Common myeloid progenitor, CD34-positive (primary cell): ENCODE measurements around the gene CFAP52.

ENCODE experiments used
- CTCF ChIA-PET: fragments of 350-600 bp; sonication (Branson Sonifier 250); formaldehyde crosslinking; loops from one replicate; lab custom pipeline; 2021; ENCODE audit warnings: antibody characterized with exemption; lab: Charles Lee
- POLR2A ChIA-PET: fragments of 350-600 bp; sonication (Branson Sonifier 250); formaldehyde crosslinking; loops from one replicate; lab custom pipeline; 2021; ENCODE audit warnings: antibody characterized with exemption; lab: Charles Lee
- DNase-seq, 3 donors: peaks; one replicate each; pipeline versions ENCODE4 v3.0.0 to v3.0.0-alpha.2; 2013
- H3K27ac ChIP-seq, 2 experiments: 1 replicate in 1 of 2; 2 replicates in 1 of 2; pipeline ENCODE4 v1.7.0; 2013; ENCODE audit warnings: inconsistent platforms in 2 of 2, low read length in 2 of 2, mild to moderate bottlenecking in 2 of 2, low read depth in 1 of 2, moderate library complexity in 1 of 2; ENCODE audit not compliant: severe bottlenecking in 2 of 2, insufficient read depth in 1 of 2, poor library complexity in 1 of 2
- H3K27me3 ChIP-seq, 5 experiments: replicated peaks in 2 of 5; 1 replicate in 3 of 5; 2 replicates in 2 of 5; pipeline versions ENCODE4 v1.6.1 to v1.7.0; 2013; ENCODE audit warnings: low read length in 4 of 5, mild to moderate bottlenecking in 2 of 5, moderate library complexity in 2 of 5, inconsistent platforms in 1 of 5; ENCODE audit not compliant: insufficient read depth in 5 of 5, control insufficient read depth in 4 of 5
- H3K36me3 ChIP-seq, 4 experiments: 1 replicate in 2 of 4; 2 replicates in 2 of 4; pipeline versions ENCODE4 v1.6.1 to v1.7.0; 2013; ENCODE audit warnings: low read length in 3 of 4, control low read depth in 1 of 4, mild to moderate bottlenecking in 1 of 4; ENCODE audit not compliant: control insufficient read depth in 4 of 4, insufficient read depth in 4 of 4
- H3K4me1 ChIP-seq, 4 experiments: 1 replicate in 3 of 4; 2 replicates in 1 of 4; pipeline versions ENCODE4 v1.6.1 to v1.7.1; 2013; ENCODE audit warnings: low read length in 3 of 4, mild to moderate bottlenecking in 3 of 4, control low read depth in 1 of 4, inconsistent platforms in 1 of 4, moderate library complexity in 1 of 4; ENCODE audit not compliant: control insufficient read depth in 4 of 4, insufficient read depth in 4 of 4; ENCODE audit errors: control extremely low read depth in 1 of 4
- H3K4me3 ChIP-seq, 7 experiments: 1 replicate in 4 of 7; 2 replicates in 3 of 7; pipeline versions ENCODE4 v1.5.1 to v1.7.0; 2013; ENCODE audit warnings: mild to moderate bottlenecking in 7 of 7, low read length in 6 of 7, moderate library complexity in 6 of 7, inconsistent platforms in 2 of 7, low read depth in 2 of 7, control low read depth in 1 of 7; ENCODE audit not compliant: insufficient read depth in 4 of 7, control insufficient read depth in 1 of 7; ENCODE audit errors: extremely low read depth in 1 of 7
- H3K9me3 ChIP-seq, 5 experiments: 1 replicate in 4 of 5; 2 replicates in 1 of 5; pipeline versions ENCODE4 v1.6.1 to v1.7.1; 2013; ENCODE audit warnings: low read length in 4 of 5, mild to moderate bottlenecking in 2 of 5, inconsistent platforms in 1 of 5, low read depth in 1 of 5, moderate library complexity in 1 of 5; ENCODE audit not compliant: control insufficient read depth in 4 of 5, insufficient read depth in 2 of 5; ENCODE audit errors: control extremely low read depth in 1 of 5
- WGBS: methylation state at CpG from one replicate; pipeline ENCODE4 v1.1.5; 2013; ENCODE audit not compliant: insufficient coverage; 5-methylcytosine and 5-hydroxymethylcytosine counted together

CFAP52 gene

DNA sequence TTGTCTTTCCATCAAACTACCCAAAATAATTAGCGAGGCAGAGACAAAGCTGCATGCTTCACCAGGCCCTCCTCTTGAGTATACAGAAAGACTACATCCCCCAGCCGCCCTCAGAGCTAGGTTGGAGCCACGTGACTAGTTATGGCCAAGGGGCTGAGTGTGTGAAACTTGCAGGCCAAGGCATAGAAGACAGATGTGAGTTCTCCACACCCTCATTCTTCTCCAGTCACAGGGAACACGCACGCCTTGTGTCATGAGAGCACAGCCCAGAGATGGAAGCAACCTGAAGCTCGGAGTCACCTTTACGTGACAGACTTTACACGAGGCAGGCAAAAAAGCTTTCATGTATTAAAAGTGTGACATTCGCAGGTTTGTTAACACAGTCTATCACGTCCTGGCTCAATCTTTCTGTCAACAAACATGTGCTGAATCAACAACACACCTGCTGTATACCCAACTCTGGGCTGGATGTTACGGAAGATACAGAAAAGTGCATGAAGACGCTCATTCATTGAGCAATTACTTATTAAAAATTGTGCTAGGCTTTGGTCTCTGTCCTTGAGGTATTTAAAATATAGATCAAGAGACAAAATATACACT lies 39.2 kb upstream of the CFAP52 start:
- Histone ChIP-seq H3K4me1 (no peaks in the 10 kb centered on the region), H3K27ac (no peak overlapping the region), H3K4me3 (no peak overlapping the region), H3K9me3 (no peaks in the 10 kb centered on the region), H3K27me3 (no peaks in the 10 kb centered on the region), H3K36me3 (peaks cover 0 to 3% (median 1%) of the 10 kb centered on the region in 4 experiments)
- 95% methylated on average over 9 of the region's 12 CpGs for WGBS
- ChIA-PET CTCF (interaction anchor here (1.2 kb wide), 1 partner anchor 11 kb away, joined by 3 read pairs; no protein-coding TSS in a partner anchor), POLR2A (no interaction called here)
- DNase-seq, result no peak

DNA sequence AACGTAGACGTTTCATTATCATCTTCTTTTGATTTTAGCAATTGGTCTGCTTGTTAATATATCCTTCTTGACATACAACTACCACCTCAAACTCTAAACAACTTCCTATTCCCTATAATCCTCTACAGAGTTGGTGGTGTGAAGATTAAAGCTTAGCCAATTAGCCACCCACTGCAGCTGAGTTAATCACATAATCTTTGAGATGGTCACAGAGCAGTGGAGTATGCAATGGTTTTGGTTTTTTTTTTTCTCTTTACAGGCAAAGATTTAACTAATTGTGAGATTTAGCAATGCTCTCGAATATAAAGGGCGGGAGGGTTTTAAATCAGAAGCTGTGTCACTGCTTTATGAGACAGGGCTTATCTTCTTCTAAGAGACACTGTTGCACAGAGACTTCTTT lies 37.8 kb upstream of the CFAP52 start:
- no peak overlapping the region for H3K4me3 ChIP-seq
- no peak for DNase-seq
- 90% methylated on average over 2 of the region's 4 CpGs for WGBS
- no peaks in the 10 kb centered on the region for H3K4me1 ChIP-seq
- H3K27me3 ChIP-seq, result no peaks in the 10 kb centered on the region
- H3K27ac ChIP-seq, result no peak overlapping the region
- no peaks in the 10 kb centered on the region for H3K9me3 ChIP-seq
- ChIA-PET CTCF (no interaction called here), POLR2A (no interaction called here)
- peaks cover 0 to 3% (median 1%) of the 10 kb centered on the region in 4 experiments for H3K36me3 ChIP-seq

- DNase-seq, result no peak
- CTCF ChIA-PET, result no interaction called here
- no peaks in the 10 kb centered on the region for H3K4me1 ChIP-seq
- 98% methylated on average over 4 of the region's 4 CpGs for WGBS
- POLR2A ChIA-PET, result no interaction called here
- peaks cover 0 to 4% (median 3%) of the 10 kb centered on the region in 4 experiments for H3K36me3 ChIP-seq
- H3K4me3 ChIP-seq, result no peak overlapping the region
- no peaks in the 10 kb centered on the region for H3K9me3 ChIP-seq
- H3K27ac ChIP-seq, result no peak overlapping the region
- no peaks in the 10 kb centered on the region for H3K27me3 ChIP-seq
Observed at GRCh38 chr17:9541718-9542117, 34.7 kb upstream of the CFAP52 start.

GRCh38 chr17:9544221-9544620 lies 32.2 kb upstream of the CFAP52 start:
- no peak for DNase-seq
- Histone ChIP-seq H3K4me3 (no peak overlapping the region), H3K4me1 (no peaks in the 10 kb centered on the region), H3K27me3 (no peaks in the 10 kb centered on the region), H3K9me3 (no peaks in the 10 kb centered on the region), H3K27ac (no peak overlapping the region), H3K36me3 (peaks cover 0 to 4% (median 3%) of the 10 kb centered on the region in 4 experiments)
- WGBS, result 99% methylated on average over 6 of the region's 7 CpGs
- POLR2A ChIA-PET, result no interaction called here
- CTCF ChIA-PET, result interaction anchor here (1.1 to 1.3 kb wide), 2 partner anchors 32 to 252 kb away, joined by 3 to 4 read pairs; partner anchors contain the start of gene CFAP52

DNA sequence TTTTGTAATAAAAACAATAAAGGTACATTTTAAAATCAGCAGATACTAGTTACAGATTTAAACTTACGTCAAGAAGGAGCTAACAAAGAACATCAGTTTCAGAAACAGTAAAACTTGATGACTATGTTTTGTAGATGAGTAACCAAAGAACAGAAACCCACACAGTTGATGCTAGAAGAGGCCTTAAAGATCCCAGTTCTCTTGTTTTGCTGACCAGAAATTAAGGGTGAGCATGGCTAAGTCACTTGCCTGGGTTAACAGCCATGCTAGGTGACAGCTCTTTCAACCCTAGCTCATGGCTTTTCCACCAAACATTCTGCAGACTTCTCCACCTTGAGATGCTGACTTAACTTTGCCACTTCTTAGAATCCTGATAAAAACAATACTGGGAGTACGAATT lies 27.2 kb upstream of the CFAP52 start:
- Histone ChIP-seq H3K4me3 (no peak overlapping the region), H3K4me1 (no peaks in the 10 kb centered on the region), H3K9me3 (no peaks in the 10 kb centered on the region), H3K27ac (no peak overlapping the region), H3K27me3 (no peaks in the 10 kb centered on the region), H3K36me3 (peaks cover 0 to 13% (median 0%) of the 10 kb centered on the region in 4 experiments)
- ChIA-PET POLR2A (interaction anchor here (0.7 kb wide), 1 partner anchor 232 kb away, joined by 5 read pairs; no protein-coding TSS in a partner anchor), CTCF (interaction anchor here (1.1 kb wide), 1 partner anchor 27 kb away, joined by 4 read pairs; no protein-coding TSS in a partner anchor)
- WGBS, result no CpG with 5 or more reads among the region's 2 CpGs
- no peak for DNase-seq

GRCh38 chr17:9553181-9553580 lies 23.3 kb upstream of the CFAP52 start:
- POLR2A ChIA-PET, result no interaction called here
- 100% methylated on average over 2 of the region's 2 CpGs for WGBS
- CTCF ChIA-PET, result no interaction called here

GRCh38 chr17:9553596-9553995 lies 22.8 kb upstream of the CFAP52 start:
- no peak for DNase-seq
- WGBS, result 100% methylated on average over 2 of the region's 4 CpGs
- POLR2A ChIA-PET, result no interaction called here
- H3K27ac ChIP-seq, result no peak overlapping the region
- no peaks in the 10 kb centered on the region for H3K4me1 ChIP-seq
- peaks cover 0 to 13% (median 0%) of the 10 kb centered on the region in 4 experiments for H3K36me3 ChIP-seq
- H3K9me3 ChIP-seq, result no peaks in the 10 kb centered on the region
- H3K4me3 ChIP-seq, result no peak overlapping the region
- no peaks in the 10 kb centered on the region for H3K27me3 ChIP-seq
- CTCF ChIA-PET, result interaction anchor here (1.2 kb wide), 1 partner anchor 32 kb away, joined by 3 read pairs; no protein-coding TSS in a partner anchor

More at GRCh38 chr17:9553181-9553580, 23.3 kb upstream of the CFAP52 start:
- H3K4me3 ChIP-seq, result no peak overlapping the region
- H3K4me1 ChIP-seq, result no peaks in the 10 kb centered on the region
- no peaks in the 10 kb centered on the region for H3K27me3 ChIP-seq
- no peaks in the 10 kb centered on the region for H3K9me3 ChIP-seq
- no peak overlapping the region for H3K27ac ChIP-seq
- peaks cover 0 to 13% (median 0%) of the 10 kb centered on the region in 4 experiments for H3K36me3 ChIP-seq
- DNase-seq, result no peak
